Measurements from ENCODE around the gene C10orf90.

- TF ChIP-seq CTCF (IDR thresholded peaks at IDR 0.05) (no peak), POLR2A (IDR thresholded peaks at IDR 0.05; ENCODE audit: low read depth) (no peak), EP300 (IDR thresholded peaks at IDR 0.05) (no peak), POLR2AphosphoS5 (IDR thresholded peaks at IDR 0.05) (no peak)
Measured at GRCh38 chr10:126429275-126429674, 241.2 kb downstream of the C10orf90 start.
